ENCODE results near the gene DEFB110.

The DEFB110 gene

GRCh38 chr6:50021894-50022293 is at the start of gene DEFB110:
DEFB110 (minus strand) TSS chr6:50021994; CDS start chr6:50021935, 59 bp downstream.
- in situ Hi-C loops (cut with MboI; ENCODE audit: low sequenced_read_pairs), result no loop called here

DNA sequence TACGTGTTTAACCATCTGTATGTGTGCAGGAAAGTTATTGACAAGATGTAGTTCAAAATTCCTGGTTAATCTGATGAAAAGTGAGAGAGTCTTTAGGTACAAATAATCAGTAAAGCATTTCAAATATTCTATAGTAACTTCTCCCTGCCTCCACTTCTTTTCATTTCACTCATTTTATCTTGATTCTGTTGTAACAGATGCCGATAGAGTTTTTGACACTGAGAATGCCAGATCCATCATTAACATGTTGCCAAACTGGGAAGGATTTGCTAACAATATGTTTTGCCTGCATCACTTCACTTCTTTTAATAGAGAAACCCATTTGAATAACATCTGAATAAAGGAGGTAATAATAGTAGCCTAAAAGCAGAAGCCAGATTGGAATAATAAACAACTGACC is 48.3 kb upstream of the DEFB110 start:
- in situ Hi-C loops (cut with MboI; ENCODE audit: low sequenced_read_pairs), result no loop called here

- in situ Hi-C loops (cut with MboI; ENCODE audit: low sequenced_read_pairs), result no loop called here
These were observed 40.3 kb upstream of the DEFB110 start for GRCh38 chr6:50062051-50062450.

DNA sequence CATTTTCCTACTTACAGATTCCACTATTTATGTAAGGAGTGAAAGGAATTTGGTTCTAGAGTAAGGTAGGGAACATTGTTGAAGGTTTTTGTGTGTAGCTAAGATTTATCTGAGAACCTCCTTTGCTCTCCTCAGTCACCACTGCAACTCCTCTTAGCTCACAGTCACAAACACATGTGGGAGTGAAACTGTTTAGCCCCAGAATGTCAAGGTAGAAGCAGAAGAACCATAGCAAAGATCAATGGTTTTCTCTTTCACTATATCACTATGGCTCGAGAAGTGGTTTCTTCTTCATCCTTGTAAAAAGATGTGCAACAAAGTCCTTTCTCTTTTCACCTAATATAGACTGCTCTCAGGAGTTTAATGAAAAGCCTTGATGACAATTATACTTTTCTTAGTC is 34.4 kb upstream of the DEFB110 start:
- in situ Hi-C loops (cut with MboI; ENCODE audit: low sequenced_read_pairs), result no loop called here

GRCh38 chr6:50049829-50050228 is 28.0 kb upstream of the DEFB110 start, which contains the start of gene DEFB112:
DEFB112 (minus strand) TSS chr6:50049929; CDS start chr6:50049869, 60 bp downstream.
- in situ Hi-C loops (cut with MboI; ENCODE audit: low sequenced_read_pairs), result no loop called here

- in situ Hi-C loops (cut with MboI; ENCODE audit: low sequenced_read_pairs), result no loop called here
These were observed 25.2 kb upstream of the DEFB110 start for GRCh38 chr6:50047026-50047425.

DNA sequence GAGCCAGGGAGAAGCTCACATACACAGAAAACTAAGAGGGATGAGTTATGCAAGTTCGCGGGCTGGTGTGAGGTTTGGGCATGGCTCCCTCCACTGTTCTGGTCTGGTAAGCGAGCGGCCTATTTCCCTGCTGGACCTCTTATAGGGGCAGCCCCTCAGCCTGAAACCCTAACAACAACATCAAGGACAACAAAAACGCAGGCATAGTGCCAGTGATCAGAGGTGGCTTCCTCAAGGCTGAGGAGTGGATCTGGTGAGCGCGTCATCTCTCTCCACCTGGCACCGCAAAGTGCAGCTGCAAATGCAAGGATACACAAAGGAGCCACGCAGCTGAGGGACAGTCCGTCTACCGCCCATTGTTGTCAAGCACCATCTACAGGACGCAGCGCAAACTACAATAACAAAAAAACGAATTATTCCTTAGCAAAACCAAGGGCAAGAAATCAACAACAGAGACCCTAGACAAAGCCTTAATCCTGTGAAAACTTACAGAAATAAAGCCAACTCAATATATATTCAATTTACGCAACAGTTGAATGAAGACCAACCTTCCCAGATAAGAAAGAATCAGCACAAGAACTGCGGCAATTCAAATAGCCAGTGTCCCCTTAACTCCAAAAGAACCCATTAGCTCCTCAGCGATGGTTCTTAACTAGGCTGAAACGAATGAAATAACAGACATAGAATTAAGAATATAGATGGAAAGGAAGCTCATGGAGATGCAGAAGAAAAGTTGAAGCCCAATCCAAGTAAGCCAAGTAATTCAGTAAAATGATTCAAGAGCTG is 9.2 kb upstream of the DEFB110 start:
- in situ Hi-C loops (cut with MboI; ENCODE audit: low sequenced_read_pairs), result no loop called here

GRCh38 chr6:50030350-50030749 is 8.6 kb upstream of the DEFB110 start:
- in situ Hi-C loops (cut with MboI; ENCODE audit: low sequenced_read_pairs), result no loop called here

DNA sequence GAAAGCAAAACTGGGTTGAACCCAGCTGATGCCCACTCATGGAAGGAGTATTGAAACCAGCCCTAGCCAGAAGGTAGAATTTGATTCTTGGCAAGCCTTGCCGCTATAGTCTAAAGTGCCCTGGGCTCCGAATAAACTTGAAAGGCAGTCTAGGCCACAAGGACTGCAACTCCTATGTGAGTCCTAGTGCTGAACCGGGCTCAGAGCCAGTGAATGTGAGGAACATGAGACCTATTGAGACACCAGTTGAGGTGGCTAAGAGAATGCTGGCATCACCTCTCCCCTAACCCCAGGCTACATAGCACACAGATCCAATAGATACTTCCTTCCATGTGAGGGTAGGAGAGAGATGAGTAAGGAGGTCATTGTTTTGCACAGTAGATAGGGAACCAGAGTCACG is 3.5 kb upstream of the DEFB110 start:
- in situ Hi-C loops (cut with MboI; ENCODE audit: low sequenced_read_pairs), result no loop called here

DNA sequence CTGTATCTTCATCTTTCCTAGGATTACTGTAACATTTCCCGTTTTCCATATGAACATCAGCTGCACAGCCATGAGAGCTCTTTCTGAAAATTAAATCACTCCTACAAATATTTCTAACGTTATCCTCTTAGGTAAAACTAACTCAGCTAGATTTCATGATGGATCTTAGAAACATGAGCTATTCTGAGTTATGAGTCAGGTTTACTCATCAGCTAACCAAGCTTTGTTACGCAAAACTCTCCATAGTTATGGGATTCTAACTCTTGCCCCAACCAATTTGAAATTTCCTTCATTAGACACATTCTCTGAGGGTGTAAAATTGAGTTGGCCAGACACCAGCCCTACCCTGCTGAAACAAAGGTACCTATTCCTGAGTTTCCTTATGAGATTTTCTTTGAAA is 14.0 kb downstream of the DEFB110 start:
- in situ Hi-C loops (cut with MboI; ENCODE audit: low sequenced_read_pairs), result no loop called here

- in situ Hi-C loops (cut with MboI; ENCODE audit: low sequenced_read_pairs), result no loop called here
These were observed 18.7 kb downstream of the DEFB110 start for GRCh38 chr6:50003139-50003538.

DNA sequence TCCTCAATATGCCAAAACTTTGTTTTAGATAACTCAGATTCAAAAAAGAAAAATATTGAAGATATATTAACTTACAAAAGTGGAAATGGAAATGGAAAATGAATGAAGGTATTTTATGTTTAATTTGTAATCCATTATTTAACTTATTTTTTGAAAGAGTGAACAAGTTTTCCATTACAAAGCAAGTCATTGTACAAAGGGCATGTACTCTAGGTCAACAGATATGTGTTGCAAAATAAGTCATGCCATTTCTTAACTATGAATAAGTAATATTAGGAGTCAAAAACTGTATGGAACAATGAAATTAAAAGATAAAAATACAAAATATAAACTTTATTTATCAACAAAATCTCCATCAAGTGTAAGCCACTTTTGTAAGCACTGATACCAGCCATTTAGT is 26.5 kb downstream of the DEFB110 start:
- in situ Hi-C loops (cut with MboI; ENCODE audit: low sequenced_read_pairs), result no loop called here

DNA sequence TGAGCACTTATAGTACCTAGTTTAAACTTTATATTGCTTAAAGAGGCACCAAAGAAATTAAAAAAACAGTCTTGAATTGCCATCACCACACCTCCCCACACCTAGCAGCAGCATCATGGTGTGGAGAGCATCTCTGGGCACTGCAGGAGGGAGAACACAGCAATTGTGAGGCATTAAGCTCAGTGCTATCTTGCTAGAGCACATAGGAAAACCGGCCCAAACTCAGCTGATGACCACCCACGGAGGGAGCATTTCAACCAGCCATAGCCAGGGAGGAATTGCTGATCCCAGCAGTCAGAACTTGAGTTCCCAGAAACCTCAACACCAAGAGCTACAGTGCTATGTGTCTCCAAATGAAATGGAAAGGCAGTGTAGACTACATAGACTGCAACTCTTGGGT is 32.9 kb downstream of the DEFB110 start:
- in situ Hi-C loops (cut with MboI; ENCODE audit: low sequenced_read_pairs), result no loop called here

DNA sequence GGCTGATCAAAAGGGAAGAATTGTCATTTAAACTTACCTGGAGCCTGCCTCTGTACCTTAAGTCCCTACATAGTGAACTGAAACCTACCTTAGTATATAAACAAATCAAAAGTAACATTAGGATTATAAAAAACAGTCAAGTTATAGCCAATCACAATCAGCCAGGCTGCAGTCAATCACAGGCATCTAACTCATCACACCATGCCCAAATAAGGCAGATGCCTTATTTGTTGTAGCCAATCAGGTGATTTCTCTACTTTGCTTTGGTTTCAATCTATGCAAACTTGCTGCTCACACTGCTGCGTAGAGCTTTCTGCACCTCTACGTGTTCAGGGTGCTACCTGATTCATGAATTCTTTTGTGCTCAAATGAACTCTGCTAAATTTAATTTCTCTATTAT is 34.0 kb downstream of the DEFB110 start:
- in situ Hi-C loops (cut with MboI; ENCODE audit: low sequenced_read_pairs), result no loop called here

DNA sequence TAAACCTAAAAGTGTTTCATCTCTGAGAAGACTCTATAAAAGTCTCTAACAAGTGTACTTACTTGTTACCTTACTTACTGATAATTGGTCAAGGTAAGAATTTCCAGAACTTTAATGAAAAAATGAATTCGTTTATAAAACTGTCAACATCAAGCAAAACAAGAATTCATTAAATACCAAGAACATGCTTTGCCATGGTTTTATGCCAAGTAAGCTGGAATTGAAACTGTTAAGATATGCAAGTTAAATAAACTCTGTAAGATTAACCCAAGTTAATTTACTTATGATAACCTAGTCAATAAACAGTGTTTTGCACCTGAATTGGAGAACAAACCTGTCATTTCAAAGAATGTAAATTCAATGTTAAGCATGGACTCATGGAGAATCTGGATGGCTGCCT is 35.2 kb downstream of the DEFB110 start:
- in situ Hi-C loops (cut with MboI; ENCODE audit: low sequenced_read_pairs), result no loop called here

DNA sequence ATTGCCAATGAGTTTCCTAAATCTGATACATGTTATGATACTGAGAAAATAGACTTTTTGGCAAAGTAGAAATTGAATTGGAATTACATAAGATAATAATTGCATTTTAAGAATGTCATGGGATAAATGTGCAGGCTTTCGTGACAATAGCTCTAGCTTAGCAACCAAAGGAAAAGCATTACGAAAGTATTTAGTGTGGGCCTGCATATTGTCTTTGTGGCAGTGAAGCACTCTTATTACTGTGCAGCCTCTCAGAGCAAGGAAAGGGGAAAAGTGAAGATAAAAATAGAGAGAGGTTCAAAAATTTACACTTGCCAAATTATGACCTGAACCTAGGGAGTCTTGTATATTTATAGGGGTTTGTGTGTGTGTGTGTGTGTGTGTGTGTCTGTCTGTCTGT is 39.7 kb downstream of the DEFB110 start:
- in situ Hi-C loops (cut with MboI; ENCODE audit: low sequenced_read_pairs), result no loop called here

DNA sequence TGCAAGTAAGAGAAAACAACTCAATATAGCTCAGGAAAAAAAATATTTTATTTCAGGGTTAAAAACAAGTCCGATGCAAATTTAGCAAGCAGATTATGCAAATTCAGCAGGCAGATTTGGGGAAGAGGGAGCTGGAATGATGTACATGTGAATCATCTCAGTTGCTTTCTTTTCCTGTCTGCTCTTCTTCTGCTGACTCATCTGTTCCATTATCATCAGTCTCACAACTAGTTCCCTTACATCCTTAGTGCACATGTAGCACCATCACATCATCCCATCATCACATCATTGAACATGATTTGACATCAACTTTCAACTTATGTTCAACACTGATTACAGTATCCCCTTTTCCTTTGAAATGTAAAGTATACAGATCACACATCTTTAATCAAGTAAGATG is 40.9 kb downstream of the DEFB110 start:
- in situ Hi-C loops (cut with MboI; ENCODE audit: low sequenced_read_pairs), result no loop called here

- in situ Hi-C loops (cut with MboI; ENCODE audit: low sequenced_read_pairs), result no loop called here
These were observed 42.2 kb downstream of the DEFB110 start for GRCh38 chr6:49979584-49979983.

GRCh38 chr6:49978332-49979226 is 43.2 kb downstream of the DEFB110 start:
- in situ Hi-C loops (cut with MboI; ENCODE audit: low sequenced_read_pairs), result no loop called here

DNA sequence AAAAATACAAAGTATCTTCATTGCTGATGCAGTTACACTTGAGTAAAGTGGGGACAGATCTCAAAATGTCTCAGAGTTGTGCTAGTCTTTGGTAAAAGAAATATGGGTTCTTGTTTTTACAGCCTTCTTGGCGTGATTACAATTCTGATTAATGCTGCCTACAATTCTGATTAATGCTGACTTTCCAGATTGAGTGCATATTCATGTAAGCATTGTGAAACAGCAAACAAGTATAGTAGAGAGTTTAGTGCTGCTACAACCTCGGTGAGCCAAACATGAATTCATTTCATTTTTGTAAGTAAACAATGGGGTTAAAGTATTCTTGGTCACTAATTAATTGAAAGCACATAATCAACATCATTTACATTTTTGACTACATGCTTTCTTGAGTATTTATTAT is 52.2 kb downstream of the DEFB110 start, which contains the start of gene DEFB113:
TSS of gene DEFB113 (minus strand) at position 21 of the 400 bp plus-strand sequence. CDS start at position 21, 0 bp downstream.
- in situ Hi-C loops (cut with MboI; ENCODE audit: low sequenced_read_pairs), result no loop called here
